Dendritic cell treated with granulocyte-macrophage colony-stimulating factor and Interleukin-4, amounts not matched to agents 40 ng/mL and 50 ng/mL, for 4 days (primary cell): ENCODE results near the gene FOXP1.

ENCODE experiments used
- H3K27ac Mint-ChIP-seq: one replicate; pipeline ENCODE4 v1.8.0; 2022; ENCODE audit warnings: mild to moderate bottlenecking, mixed read lengths
- H3K27me3 Mint-ChIP-seq: one replicate; pipeline ENCODE4 v1.8.0; 2022; ENCODE audit warnings: mild to moderate bottlenecking, mixed read lengths
- H3K36me3 Mint-ChIP-seq: one replicate; pipeline ENCODE4 v1.8.0; 2022; ENCODE audit warnings: low read depth, mixed read lengths
- H3K4me1 Mint-ChIP-seq: one replicate; pipeline ENCODE4 v1.8.0; 2022; ENCODE audit warnings: low read depth, mixed read lengths
- H3K4me3 Mint-ChIP-seq: one replicate; pipeline ENCODE4 v1.8.0; 2022; ENCODE audit warnings: mild to moderate bottlenecking, moderate library complexity, mixed read lengths
- H3K9me3 Mint-ChIP-seq: one replicate; pipeline ENCODE4 v1.8.0; 2022; ENCODE audit warnings: mixed read lengths
- intact Hi-C: fragments of 100-400 bp; cut with micrococcal nuclease; formaldehyde crosslinking; loops from one replicate; pipeline ENCODE4 v1.15.0; 2022

The FOXP1 gene

DNA sequence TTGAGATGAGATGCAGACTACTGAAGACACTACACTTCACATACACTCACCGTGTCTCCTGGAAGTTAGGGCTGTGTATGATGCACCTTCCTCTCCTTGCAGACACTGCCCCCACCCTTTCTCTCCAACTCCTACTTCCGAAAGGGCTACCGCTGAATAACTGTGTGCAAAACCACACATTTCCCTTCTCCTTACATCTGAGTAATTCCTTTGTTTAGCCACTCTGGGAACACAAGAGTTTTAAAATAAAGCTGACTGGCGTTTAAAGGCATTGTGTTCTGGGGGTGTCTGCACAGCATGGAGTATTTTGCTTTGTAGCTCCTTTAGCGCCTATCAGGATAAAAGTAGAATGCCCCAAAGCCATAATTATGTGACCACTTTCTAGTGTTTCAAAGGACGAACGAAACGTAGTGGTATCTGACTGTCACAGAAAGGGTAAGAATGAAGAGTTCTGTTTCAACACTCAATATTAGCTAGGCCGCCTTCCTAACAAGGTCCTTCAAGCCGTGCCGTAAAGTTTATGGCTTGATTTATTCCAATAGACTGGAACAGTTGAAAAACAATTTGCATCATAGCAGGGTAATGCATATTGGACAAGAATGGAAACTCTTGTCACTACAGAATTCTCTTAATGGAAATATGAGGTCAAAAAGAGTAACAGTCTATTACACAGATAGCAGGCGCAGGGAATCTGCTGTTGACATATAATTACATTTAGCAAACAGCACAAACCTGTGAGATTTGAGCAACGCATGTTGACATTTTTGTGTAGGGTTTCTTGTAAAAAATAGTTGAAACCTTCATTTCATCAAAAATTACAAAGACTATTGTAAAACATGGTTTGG lies 619.9 kb downstream of the FOXP1 start:
- no peaks in the 10 kb centered on the region for H3K27me3 Mint-ChIP-seq
- peaks cover 83% of the 10 kb centered on the region for H3K36me3 Mint-ChIP-seq
- no peaks in the 10 kb centered on the region for H3K4me1 Mint-ChIP-seq
- H3K9me3 Mint-ChIP-seq = no peaks in the 10 kb centered on the region
- no peak overlapping the region for H3K4me3 Mint-ChIP-seq
- intact Hi-C loops = no loop called here
- H3K27ac Mint-ChIP-seq = no peak overlapping the region

DNA sequence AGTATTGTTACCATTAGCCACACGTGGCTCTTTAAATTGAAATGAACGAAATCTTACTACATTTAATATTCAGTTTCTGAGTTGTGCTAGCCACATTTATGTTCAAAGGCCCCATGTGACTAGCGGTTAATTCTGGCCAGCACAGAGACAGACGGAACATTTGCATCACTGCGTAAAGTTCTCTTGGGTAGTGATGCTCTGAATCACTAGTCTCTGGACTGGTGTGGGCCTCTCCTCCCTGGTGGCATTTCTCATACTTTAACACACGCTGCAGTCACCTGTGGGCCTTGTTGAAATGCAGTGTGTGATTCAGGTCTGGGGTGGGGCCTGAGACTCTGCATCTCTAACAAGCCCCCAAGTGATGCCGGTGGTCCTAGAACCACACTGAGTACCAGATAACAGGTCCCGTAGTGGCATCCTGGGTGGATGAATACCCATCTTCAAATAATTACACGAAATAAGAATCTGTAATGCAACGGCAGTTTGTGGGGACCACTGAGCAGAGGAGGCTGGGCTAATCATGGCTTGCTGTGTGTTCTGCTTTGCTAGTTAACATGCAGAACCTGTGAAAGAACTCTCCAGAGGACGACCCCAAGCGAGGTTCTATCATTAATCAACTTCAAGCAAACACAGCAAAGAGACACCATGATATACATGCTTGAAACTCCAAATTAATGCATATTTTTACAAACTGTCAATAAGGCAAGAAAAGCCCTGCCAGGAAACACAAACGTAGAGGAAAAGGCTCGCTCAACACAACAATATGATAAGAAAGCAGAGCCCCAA lies 623.8 kb downstream of the FOXP1 start:
- Mint-ChIP-seq H3K36me3 (peaks cover 77% of the 10 kb centered on the region), H3K9me3 (no peaks in the 10 kb centered on the region), H3K4me1 (no peaks in the 10 kb centered on the region), H3K4me3 (no peak overlapping the region), H3K27ac (no peak overlapping the region), H3K27me3 (no peaks in the 10 kb centered on the region)
- intact Hi-C loops = no loop called here

DNA sequence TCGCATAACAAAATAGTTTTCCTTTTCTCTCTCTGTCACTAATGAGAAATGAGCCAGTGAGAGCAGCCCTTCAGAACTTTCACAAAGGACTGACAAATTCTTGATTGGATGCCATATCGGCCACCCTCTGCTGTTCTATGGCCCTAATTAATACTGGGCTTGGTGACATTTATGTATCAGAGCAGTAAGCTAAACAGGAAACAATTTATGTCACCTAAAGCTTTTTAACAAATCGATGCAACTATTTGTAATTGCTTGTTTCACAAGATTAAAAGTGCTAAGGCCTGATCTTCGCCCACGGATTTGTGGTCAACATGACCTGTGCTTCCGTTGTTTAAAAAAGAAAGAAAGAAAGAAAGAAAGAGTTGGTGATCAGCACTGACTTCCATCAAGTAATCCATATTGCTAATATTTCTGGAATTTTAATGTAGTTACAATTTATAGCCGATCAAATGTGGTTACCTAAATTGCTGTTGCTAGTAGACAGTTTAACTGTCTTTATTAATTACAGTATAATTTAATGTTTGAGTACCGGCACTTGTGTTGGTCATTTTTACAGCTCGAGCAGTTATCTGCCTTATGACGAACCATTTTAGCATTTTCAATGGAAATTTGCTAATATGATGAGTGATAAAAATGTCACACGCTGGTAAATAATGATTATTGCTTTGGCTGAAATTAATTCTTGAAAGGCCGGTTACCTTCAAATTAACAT lies 631.3 kb downstream of the FOXP1 start:
- Mint-ChIP-seq H3K36me3 (peaks cover 11% of the 10 kb centered on the region), H3K9me3 (no peaks in the 10 kb centered on the region), H3K27ac (no peak overlapping the region), H3K27me3 (no peaks in the 10 kb centered on the region), H3K4me1 (no peaks in the 10 kb centered on the region), H3K4me3 (no peak overlapping the region)
- intact Hi-C loops = no loop called here

DNA sequence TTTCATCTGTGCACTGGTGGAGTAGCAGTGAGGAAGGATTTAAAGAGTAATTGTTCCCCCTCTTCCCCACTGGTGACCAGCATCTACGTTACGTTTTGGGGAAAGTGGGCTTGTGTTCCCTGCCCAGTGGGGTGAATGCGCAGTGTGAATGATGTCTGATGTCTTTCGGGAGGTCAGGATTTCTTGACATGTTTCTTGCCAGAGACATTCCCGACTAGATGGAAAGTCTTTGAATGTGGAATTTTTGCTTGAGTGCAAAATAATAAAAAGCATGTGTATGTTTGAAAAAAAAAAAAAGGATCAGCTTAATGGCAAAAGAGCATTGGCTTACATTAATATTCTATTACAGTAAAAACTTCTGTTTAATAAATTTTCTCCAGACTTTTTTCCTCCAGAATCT lies 632.2 kb downstream of the FOXP1 start:
- Mint-ChIP-seq H3K4me1 (no peaks in the 10 kb centered on the region), H3K27ac (no peak overlapping the region), H3K27me3 (no peaks in the 10 kb centered on the region), H3K36me3 (peaks cover 11% of the 10 kb centered on the region), H3K4me3 (no peak overlapping the region), H3K9me3 (no peaks in the 10 kb centered on the region)
- intact Hi-C loops = no loop called here

DNA sequence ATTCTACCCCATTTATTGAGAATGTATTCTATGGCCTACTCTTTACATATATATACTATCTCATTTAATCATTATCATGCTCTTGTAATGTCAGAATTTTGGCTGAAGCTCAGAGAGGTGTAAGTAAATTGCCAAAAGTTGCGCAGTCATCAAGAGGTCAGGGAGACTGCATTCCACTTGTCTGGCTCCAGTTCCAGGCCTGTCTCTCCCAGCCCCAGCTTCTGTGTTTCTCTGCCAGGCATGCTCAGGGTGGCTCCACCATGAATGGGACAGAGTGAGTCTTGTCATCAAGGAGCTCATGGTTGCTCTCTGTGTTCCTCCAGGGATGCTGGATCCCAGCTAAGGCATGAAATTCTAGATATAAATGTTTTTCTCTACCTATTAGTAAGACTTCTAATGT lies 635.9 kb downstream of the FOXP1 start:
- H3K27me3 Mint-ChIP-seq = no peaks in the 10 kb centered on the region
- no peaks in the 10 kb centered on the region for H3K36me3 Mint-ChIP-seq
- intact Hi-C loops = no loop called here
- no peak overlapping the region for H3K4me3 Mint-ChIP-seq
- H3K27ac Mint-ChIP-seq = no peak overlapping the region
- no peaks in the 10 kb centered on the region for H3K9me3 Mint-ChIP-seq
- peaks cover 7% of the 10 kb centered on the region for H3K4me1 Mint-ChIP-seq

DNA sequence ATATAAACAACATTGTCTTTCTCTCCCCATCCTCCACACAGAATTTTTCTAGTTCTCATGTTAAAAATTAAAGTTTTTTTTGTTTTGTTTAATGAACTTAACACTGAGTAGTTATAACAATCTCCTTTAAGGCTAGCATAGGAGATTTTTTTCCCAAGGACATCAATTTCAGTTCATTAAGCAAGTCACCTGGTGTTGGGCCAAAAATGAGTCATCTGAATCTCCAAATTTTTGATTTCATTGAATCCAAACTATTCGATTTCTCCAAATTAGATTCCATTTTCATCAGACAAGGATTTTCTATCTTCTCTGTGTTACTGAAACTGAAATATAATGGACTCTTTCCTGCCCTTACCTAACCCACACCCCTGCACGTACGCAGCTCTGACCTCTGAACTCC lies 639.6 kb downstream of the FOXP1 start:
- no peaks in the 10 kb centered on the region for H3K27me3 Mint-ChIP-seq

DNA sequence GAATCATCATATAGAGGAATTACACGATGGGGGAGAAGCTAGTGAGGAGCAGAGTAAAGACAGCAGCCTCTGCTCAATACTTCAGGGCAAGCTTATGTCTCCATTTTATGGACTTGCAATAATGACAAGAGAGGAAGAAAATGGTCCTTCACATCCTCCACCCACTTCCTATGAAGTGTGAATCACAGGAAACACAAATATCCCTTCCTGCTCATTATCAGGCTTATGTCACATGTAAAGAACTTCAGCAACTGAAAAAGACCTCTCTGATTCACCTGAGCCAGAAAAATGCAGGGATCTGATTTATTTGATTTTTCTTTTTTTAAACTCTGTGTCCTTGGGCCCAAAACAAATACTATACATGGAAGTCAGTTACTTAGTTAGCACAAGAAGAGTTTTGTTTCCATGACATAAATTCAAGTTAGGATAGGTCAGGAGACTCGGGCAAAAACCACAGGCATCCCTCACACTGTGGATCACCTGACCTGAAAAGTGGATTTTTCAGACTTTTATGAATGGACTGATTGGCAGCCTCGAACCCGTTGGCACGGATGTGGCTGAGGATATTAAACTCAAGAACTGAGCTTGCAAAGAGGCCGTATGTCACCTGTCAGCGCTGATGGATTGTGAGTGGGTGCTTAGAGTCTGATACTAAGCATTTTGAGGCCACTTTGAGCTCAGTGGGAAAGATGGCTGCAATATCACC lies 650.3 kb downstream of the FOXP1 start:
- Mint-ChIP-seq H3K27ac (no peak overlapping the region), H3K27me3 (peaks cover 1% of the 10 kb centered on the region), H3K4me1 (no peaks in the 10 kb centered on the region), H3K9me3 (no peaks in the 10 kb centered on the region), H3K36me3 (no peaks in the 10 kb centered on the region), H3K4me3 (no peak overlapping the region)
- intact Hi-C loops = no loop called here

More for the DNA sequence above, 639.6 kb downstream of the FOXP1 start:
- Mint-ChIP-seq H3K27ac (no peak overlapping the region), H3K4me1 (peaks cover 7% of the 10 kb centered on the region), H3K4me3 (no peak overlapping the region), H3K36me3 (no peaks in the 10 kb centered on the region), H3K9me3 (peaks cover 6% of the 10 kb centered on the region)
- intact Hi-C loops = no loop called here

DNA sequence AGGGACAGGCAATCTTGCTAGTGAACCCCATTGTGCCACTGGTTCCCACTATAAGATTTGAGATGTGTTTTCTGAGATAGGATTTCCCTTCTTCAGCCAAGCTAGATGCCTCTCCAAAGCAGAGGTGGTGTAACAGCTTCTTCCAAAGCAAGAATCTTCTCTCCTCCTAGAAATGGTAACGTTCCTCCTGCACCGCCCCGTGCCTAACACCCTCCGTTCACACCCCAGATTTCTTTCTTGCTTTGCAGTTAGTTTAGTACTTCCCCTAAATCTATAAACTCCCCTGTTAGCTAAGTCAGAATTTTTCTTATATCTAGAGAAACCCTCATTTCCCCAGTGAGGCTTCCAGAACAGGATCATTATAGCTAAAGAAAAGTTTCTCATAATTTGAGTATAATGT lies 653.5 kb downstream of the FOXP1 start:
- intact Hi-C loops = no loop called here
- Mint-ChIP-seq H3K27ac (no peak overlapping the region), H3K36me3 (no peaks in the 10 kb centered on the region), H3K9me3 (no peaks in the 10 kb centered on the region), H3K4me3 (no peak overlapping the region), H3K27me3 (no peaks in the 10 kb centered on the region), H3K4me1 (no peaks in the 10 kb centered on the region)

DNA sequence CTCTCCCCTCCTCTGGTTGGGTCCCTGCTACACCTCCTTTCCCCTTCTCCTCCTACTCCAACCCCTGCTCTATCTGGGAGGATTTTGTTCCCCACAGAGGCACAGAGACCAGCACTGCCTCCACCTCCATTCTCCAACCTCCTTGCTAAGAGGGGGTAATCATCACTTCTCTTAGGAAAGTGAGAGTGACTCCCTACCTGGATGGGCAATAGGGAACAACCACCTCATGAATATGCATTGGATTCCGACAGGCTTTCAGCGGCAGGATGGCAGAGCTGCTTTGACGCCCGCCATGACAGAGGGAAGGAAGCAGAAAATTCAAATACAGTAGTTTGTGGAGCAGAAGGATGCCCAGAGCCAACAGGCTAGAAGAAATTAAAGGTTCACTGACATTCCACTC lies 656.3 kb downstream of the FOXP1 start:
- H3K36me3 Mint-ChIP-seq = no peaks in the 10 kb centered on the region
- H3K4me3 Mint-ChIP-seq = no peak overlapping the region
- H3K27ac Mint-ChIP-seq = no peak overlapping the region
- H3K9me3 Mint-ChIP-seq = peaks cover 14% of the 10 kb centered on the region
- H3K27me3 Mint-ChIP-seq = no peaks in the 10 kb centered on the region
- H3K4me1 Mint-ChIP-seq = no peaks in the 10 kb centered on the region
- intact Hi-C loops = no loop called here

DNA sequence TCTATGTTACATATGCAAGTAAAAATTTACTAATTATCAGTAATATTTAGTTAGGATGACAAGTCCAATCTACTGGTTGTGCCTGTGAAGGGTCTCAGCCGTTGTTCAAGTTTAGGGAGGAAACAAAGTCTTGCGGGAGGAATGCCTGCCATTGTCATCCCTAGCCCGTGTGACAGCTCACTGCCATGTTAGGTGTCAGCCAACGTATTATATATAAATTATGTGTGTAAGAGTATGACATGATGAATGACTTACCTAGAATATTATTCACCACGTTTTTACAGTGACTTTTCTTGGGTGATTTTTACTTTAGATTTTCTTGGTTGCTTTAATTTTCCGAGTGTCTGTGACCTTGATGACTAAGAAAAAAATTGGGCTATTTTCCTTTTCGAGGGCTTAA lies 656.7 kb downstream of the FOXP1 start:
- Mint-ChIP-seq H3K27ac (no peak overlapping the region), H3K4me3 (no peak overlapping the region)

DNA sequence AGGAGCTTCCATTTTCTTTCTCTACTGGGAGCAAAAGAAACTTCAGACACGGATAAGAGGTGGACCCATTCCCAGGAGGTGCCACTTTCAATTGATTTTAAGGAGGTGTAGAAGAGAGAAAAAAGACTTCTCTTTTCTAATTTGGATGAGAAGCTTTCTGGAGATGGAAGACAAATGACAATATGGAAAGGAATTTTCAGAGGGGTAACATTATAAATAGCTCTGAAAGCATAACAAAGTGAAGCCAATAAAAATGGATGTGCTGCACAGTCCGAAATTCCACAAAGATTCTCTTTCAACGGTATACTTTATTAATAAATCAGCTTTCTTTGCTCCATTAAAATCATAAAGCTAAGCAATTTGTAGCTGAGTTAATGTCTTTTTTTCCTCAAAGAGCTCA lies 663.9 kb downstream of the FOXP1 start:
- Mint-ChIP-seq H3K36me3 (no peaks in the 10 kb centered on the region), H3K27me3 (no peaks in the 10 kb centered on the region), H3K4me3 (no peak overlapping the region), H3K9me3 (peaks cover 14% of the 10 kb centered on the region), H3K4me1 (no peaks in the 10 kb centered on the region), H3K27ac (no peak overlapping the region)
- intact Hi-C loops = no loop called here

More for the DNA sequence above, 656.7 kb downstream of the FOXP1 start:
- Mint-ChIP-seq H3K36me3 (no peaks in the 10 kb centered on the region), H3K4me1 (no peaks in the 10 kb centered on the region), H3K9me3 (peaks cover 14% of the 10 kb centered on the region), H3K27me3 (no peaks in the 10 kb centered on the region)
- intact Hi-C loops = no loop called here

DNA sequence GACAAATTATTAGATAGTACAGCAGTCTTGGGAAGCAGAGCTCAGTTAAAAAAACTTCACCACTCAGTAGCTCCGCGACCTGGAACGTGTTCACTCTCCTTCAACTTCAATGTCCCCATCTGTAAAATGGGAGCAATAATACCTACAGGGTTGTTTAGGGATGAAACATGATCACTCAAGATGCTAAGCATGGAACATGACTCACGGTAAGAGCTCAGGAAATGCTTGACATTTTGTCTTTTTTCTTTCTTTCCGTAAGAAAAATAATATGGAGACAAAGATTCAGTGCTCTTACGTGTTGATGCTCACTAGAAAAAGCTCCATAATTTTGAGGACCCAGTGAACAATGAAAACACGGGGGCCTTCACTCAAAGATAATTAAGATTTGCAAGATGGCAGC lies 664.4 kb downstream of the FOXP1 start:
- H3K27ac Mint-ChIP-seq = no peak overlapping the region
- no peaks in the 10 kb centered on the region for H3K36me3 Mint-ChIP-seq
- no peaks in the 10 kb centered on the region for H3K27me3 Mint-ChIP-seq
- intact Hi-C loops = no loop called here
- no peaks in the 10 kb centered on the region for H3K4me1 Mint-ChIP-seq
- no peak overlapping the region for H3K4me3 Mint-ChIP-seq
- peaks cover 12% of the 10 kb centered on the region for H3K9me3 Mint-ChIP-seq

DNA sequence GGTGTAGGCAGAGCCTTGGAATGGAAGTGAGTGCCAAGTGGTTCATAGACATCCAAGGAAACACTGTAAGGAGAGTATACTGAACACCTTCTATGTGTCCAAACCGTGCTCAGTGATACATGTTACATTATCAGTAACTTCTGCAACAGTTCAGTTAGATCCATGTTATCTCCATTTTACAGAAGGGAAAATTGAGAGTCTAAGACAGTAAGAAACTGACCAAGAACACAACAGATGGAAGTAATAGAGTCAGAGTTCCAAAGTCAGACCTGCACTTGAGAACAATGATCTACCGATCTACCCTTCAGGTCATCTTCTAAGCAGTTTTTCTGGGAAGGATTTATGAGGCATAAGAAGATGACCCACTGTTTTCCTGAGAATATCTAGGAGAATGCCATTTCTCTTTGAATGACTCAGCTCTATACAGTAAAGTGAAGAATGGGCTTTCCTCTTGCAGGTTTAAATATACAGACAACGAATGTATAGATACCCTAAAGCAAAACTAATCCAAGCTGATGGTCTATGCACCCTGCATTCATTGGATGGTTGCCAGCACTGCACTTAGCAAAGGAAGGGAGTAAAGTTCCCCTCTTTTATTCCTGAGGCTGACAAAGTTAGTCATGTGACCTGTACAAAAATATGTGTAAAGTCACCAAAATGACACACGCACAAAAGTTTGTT lies 667.0 kb downstream of the FOXP1 start:
- Mint-ChIP-seq H3K4me3 (no peak overlapping the region), H3K9me3 (no peaks in the 10 kb centered on the region), H3K36me3 (no peaks in the 10 kb centered on the region), H3K27me3 (no peaks in the 10 kb centered on the region), H3K4me1 (no peaks in the 10 kb centered on the region), H3K27ac (no peak overlapping the region)
- intact Hi-C loops = no loop called here
